GM12872 (cell line): ENCODE measurements around the gene RNF44.

ENCODE experiments used
- CTCF ChIP-seq: IDR thresholded peaks from 3 replicates; pipeline ENCODE4 v1.5.1; 2011; ENCODE audit warnings: low read depth, mild to moderate bottlenecking, low read length, moderate library complexity; ENCODE audit not compliant: insufficient read depth

RNF44 gene

GRCh38 chr5:176536902-176537553, at the start of gene RNF44:
RNF44 (minus strand) TSS chr5:176537402; CDS start chr5:176532472, 4,930 bp downstream.
- TF ChIP-seq CTCF = no peak

GRCh38 chr5:176583076-176583475, 45.9 kb upstream of the RNF44 start:
- TF ChIP-seq CTCF = no peak

GRCh38 chr5:176581361-176581760, 44.2 kb upstream of the RNF44 start:
- TF ChIP-seq CTCF = no peak

- TF ChIP-seq CTCF = no peak
Measured at GRCh38 chr5:176579323-176579722, 42.1 kb upstream of the RNF44 start.

- peak; percentile 73 for TF ChIP-seq CTCF
Measured at GRCh38 chr5:176578391-176578808, 41.2 kb upstream of the RNF44 start.

GRCh38 chr5:176577312-176578176, 40.3 kb upstream of the RNF44 start:
- no peak for TF ChIP-seq CTCF

GRCh38 chr5:176575488-176576422, 38.6 kb upstream of the RNF44 start:
- TF ChIP-seq CTCF = no peak
